GM15510 (cell line): ENCODE results near the gene MARCHF6.

Experiments used
- POLR2A ChIP-seq: IDR thresholded peaks from 3 replicates; pipeline ENCODE4 v1.6.1; 2011; ENCODE audit warnings: borderline replicate concordance; ENCODE audit not compliant: insufficient read length; ENCODE audit errors: extremely low read depth

Gene MARCHF6

DNA sequence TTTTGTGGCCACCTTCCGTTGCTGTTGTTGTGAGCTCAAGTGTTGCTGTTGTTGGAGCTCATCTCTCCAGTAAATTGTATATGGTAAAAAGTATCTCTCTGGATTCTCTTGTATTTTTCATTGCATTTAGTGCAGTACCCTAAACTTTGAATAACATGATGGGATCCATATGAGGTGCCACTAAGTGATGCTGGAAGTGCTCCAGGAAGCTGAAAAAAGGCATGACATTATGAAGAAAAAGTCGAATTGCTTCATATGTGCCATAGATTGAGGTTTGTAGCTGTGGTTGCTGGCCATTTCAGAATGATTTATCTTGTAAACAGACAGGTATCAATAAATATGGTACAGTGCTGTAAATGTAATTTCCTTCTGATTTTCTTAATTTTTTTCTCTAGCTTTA lies 5.5 kb downstream of the MARCHF6 start:
- TF ChIP-seq POLR2A: no peak

DNA sequence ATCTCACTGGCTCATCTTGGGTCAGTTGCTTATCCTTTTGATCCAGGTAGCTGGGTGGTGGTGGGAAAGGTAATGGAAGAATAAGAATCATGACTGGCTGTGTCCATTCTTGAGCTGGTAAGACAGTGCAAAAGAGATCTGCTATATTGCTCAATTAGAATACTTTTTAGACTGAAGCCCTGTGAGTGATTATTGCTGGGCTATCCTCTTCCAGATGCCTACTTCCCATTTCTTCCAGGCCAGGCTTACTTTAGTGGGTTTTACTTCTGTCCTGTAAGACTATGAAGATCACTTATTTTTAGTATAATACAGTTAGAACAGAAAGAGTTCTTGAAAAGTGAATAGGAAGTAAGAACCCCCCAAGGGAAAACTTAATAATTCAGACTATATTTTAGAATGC lies 7.2 kb downstream of the MARCHF6 start:
- no peak for TF ChIP-seq POLR2A

DNA sequence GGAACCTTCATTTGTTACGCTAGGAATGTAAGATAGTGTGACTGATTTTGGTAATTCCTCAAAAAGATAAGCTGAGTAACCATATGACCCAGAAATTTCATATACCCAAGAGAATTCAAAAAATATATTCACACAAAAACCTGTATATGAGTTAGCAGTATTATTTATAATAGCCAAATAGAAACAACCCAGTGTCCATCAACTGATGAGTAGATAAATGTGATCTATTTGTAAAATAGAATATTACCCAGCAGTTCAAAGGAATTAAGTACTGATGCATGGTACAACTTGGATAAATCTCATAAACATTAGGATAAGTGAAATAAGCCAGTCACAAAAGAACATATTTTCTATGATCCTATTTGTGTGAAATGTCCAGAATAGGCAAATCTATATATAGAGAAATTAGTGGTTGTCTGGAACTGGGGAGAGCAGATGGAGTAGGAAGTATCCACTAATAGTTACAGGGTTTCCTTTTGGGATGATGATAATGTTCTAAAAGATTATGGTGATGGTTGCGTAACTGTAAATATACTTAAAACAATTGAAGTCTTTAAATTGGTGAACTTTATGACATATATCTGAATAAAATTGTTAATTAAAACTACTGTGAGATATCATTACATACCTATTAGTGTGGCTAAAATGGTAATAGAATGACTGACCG lies 10.2 kb downstream of the MARCHF6 start:
- no peak for TF ChIP-seq POLR2A

DNA sequence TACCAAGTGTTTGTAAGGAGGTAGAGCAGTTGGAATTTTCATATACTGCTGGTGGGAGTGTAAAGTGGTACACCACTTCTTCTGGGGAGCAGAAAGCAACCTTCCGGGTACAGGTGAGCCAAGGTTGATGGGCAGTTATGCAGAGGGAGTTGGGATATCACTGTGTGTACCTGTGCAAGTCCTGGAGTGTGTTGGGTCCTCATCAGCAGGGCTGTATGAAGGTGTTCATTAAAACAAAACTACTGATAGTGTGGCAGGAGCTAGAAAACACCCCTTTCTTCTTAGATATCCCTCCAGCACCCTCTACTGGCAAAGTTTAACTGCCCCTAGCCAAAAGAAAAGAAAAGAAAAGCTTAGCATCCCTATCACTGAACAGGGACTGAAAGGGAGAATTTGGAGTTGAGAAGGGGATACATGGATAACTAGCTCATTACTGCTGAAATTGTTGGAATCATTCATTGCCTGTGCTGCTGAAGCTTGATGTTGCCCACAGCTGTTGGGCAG lies 10.7 kb downstream of the MARCHF6 start:
- no peak for TF ChIP-seq POLR2A

DNA sequence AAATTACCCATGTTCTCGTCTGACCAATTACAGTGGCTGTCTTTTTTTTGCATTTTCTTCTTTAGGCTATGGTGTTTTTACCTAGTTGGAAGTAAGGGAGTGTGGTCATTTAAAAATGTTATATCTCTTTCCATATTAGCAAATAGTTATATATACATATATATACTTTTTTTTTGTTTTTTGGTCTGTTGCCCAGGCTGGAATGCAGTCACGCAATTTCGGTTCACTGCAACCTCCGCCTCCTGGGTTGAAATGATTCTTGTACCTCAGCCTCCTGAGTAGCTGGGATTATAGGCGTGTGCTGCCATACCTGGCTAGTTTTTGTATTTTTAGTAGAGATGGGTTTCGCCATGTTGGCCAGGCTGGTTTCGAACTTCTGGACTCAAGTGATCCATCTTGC lies 12.3 kb downstream of the MARCHF6 start:
- TF ChIP-seq POLR2A: no peak

DNA sequence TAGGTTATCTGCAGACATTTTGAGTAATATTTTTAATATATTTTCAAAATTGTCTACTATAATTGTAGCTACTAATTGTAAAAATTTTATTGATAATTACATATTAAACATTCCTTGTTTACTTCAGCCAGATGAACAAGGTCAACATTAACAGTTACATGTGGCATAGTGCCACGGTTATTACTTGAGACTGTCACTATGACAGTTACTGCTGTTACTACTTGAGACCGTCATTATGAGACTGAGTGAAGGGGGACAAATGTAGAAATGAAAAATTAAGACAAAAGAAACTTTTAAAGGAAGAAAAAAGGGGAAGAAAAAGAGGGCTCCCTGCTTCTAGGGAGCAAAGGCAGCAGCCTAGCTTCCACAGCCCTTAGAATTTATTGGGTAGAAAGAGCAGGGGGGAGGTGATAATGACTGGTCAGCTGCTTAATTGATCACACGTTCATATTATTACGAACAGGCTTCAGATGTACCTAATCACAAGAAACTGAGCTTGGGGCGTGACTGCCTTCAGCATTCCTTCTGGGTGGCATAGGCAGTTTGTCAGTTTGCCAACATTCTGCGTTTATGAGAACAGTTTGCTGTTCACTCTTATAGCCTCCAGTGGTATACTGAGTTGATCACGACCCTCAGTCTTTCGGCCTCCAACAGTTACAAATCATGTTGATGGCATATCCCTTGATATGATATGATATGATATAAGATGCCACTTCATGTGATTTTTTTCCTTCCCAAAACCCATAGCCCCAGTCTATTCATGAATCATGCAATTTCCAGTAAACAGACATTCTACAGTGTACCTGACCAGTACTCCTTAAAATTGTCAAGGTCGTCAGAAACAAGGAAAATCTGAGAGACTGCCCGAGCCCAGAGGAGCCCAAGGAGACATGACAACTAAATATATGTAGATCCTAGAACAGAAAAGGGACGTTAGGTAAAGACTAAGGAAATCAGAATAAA lies 13.1 kb downstream of the MARCHF6 start:
- no peak for TF ChIP-seq POLR2A

DNA sequence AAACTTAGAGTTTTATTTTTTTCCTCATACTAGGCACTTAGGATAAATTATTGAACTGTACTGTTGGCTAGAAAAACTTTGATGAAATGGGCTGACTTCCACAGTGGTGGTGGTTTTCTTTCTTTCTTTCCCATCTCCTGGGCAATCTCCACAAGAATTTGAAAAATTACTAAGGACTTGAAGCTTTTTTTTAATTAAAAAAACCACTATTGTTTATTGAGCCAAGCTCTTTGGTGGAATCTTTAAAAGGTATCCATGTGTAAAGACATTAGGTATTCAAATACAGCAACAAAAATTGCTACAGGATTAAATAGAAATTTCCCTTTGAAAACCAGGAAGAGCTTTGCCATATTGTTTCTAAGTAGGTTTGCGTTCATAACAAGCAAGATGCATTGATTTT lies 14.1 kb downstream of the MARCHF6 start:
- no peak for TF ChIP-seq POLR2A

DNA sequence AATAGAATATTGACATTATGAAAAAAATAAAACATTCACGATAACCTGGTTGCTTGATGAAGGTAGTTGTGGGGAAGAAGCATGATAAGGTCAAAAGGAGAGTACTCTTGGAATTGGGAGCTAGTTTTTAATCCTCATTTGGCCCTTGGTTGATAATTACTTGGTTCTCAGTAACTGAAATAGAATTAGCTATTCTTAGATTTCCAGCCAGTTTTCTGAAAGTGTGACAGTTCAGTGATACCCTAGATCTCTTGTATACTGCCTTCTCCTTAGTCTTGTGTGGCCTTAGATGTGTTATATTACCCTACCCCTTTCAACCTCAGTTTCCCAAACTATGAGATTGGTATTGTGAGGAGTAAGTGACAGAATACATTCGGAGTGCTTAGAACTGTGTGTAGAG lies 17.4 kb downstream of the MARCHF6 start:
- TF ChIP-seq POLR2A: no peak

DNA sequence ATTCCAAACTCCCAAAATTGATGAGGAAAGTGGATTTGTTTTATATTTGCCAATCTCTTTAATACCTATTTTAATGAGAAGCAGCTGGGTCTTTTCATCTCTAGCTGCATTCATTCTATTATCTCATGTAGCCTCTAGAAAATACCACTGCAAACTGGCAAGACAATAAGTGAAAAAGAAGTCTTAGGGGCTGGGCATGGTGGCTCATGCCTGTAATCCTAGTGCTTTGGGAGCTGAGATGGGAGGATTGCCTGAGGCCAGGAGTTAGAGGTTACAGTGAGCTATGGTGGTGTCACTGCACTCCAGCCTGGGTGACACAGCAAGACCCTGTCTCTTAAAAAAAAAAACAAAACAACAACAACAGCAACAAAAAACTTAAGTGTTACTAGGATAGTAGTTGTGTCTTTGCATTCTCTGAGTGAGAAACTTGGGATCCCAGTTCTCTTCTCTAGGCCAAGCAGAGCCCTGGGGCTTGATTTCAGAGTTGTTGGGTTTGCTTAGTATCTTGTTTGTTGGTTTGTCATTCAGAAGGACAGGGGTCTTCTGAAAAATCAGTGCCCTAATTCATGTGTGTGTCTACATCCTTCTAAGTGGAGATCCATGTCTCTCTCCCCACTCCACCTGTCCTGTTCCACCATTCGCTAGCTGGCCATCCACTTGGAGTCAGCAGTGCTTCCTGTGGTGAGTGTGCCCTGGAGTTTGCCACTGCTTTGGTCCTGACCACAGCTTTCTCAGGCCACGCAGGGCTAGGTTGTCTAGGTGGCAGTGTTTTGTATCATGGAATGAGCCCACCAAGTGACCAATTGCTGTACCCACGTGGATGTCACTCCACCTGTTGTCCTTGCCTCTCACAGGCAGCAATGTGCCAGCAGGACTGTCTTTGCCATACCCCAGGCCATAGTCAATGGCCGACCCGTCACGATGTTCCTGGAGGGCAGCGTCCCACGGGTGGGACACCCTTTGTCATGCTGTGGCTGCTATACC lies 19.5 kb downstream of the MARCHF6 start:
- TF ChIP-seq POLR2A: no peak

DNA sequence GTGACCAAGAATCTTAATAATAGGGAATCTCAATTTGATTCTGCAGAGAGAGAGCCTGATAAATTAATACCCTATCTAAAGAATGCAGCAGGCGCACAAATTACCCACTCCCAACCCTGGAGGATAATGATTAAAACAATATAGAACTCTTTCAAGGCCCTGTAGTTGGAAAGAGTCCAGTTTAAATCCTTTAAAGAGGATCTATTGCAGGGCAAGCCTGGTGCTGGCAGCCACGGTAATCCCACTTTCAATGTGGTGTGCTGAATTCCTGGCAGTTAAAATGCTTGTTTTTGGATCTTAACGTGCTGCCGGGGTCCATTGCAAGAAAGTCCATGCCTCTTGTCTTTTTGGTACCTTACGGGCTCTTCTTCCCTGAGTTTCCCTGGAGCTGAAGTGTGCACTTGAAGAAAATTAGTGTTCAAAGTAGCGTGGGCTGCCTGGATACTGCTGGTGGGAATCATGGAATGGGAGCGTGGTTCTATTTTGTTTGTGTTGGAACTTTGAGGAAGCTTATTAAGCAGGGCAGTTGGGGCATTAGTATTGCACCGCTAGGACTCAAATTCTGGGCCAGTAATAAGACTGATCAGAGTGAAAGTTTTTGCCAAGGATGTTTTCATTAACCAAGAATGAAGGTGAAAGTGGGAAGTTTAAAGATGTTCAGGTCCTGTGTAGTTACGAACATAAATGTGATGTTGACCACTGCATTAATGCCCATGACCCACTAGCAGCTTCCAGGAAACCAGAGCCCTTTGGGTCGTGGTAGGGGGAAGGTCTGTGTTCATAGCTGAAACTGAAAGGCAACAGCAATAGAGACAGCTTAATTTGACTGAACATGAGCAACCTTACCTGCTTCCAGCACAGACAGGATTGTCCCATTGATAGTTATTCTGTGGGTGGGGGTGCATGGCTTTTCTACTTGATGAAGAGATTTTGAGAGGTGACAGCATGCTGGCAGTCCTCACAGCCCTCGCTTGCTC lies 20.8 kb downstream of the MARCHF6 start:
- TF ChIP-seq POLR2A: no peak

DNA sequence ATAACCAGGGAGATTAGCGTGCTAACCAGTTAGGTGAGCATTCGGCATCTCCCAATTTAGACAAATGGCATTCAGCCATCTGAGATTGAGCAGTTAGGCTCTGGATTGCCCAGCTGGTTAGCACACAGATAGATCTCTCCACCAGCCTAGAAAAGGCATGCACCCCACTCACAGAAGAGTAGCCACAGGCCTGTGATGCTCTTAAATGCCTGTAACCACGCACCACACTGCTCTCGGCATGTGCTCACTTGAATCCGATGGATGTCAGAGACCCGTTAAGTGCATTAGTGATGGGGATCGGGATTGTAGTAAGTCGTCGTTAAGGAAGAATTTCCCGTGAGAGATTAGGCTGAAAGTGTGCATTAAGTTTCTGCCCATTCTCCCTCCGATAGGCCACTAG lies 23.0 kb downstream of the MARCHF6 start:
- no peak for TF ChIP-seq POLR2A

DNA sequence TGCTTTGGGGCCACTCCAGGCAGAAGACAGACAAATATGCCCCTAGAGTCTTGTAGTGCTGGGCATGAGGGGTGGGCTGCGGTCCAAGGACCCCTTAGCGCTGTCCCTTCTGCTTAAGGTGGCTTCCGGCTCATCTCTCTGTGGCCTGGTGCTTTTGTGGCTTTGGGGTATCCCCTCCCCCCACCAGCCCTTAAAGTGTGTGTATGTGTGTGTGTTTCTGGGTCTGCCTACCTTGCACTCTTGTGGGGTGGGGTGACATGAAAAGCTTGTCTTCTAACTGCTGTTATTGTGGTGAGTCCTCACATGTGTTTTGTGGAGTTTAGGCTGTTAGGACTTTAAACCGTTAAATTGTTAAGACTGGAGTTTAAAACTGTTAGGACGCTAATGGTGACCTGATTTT lies 23.6 kb downstream of the MARCHF6 start:
- no peak for TF ChIP-seq POLR2A

DNA sequence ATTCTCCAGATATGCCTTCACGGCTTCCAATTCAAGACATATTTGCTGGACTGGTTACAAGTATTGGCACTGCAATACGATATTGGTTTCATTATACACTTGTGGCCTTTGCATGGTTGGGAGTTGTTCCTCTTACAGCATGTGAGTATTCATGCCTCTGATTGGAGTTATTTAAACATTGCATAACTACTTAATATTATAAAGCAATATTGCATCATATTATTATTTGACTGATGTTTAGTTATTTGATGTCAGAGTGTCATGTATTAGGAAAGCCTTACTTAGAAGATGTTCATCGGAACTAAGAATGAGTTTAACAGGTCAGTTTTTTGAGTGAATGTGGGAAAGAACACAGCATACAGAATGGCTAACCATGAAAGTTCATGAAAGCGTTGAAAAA lies 28.3 kb downstream of the MARCHF6 start:
- no peak for TF ChIP-seq POLR2A
